Measurements from ENCODE around the gene RBMS3.

Gene RBMS3

DNA sequence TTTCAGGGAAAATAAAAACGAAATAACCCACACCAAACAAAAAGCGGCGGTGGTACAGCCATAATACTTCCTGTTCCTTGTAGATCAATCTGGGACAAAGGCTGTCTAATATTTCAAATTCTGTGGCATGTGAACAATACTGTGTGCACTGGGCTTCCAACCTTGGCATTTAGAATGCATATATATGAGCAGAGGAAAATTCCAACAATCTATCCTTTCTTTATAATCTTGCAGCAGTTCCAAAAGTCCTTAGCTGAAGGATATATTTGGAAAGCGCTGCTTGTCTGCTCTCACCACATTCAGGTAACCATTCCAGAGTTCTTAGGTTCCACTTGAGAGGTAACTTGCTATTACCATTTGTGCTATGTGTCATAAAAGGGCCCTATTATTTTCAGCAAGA is 231.8 kb downstream of the RBMS3 start:
- FAIRE-seq: no peak
- TF ChIP-seq, protein P1, sequence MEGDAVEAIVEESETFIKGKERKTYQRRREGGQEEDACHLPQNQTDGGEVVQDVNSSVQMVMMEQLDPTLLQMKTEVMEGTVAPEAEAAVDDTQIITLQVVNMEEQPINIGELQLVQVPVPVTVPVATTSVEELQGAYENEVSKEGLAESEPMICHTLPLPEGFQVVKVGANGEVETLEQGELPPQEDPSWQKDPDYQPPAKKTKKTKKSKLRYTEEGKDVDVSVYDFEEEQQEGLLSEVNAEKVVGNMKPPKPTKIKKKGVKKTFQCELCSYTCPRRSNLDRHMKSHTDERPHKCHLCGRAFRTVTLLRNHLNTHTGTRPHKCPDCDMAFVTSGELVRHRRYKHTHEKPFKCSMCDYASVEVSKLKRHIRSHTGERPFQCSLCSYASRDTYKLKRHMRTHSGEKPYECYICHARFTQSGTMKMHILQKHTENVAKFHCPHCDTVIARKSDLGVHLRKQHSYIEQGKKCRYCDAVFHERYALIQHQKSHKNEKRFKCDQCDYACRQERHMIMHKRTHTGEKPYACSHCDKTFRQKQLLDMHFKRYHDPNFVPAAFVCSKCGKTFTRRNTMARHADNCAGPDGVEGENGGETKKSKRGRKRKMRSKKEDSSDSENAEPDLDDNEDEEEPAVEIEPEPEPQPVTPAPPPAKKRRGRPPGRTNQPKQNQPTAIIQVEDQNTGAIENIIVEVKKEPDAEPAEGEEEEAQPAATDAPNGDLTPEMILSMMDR (IDR thresholded peaks at IDR 0.05; ENCODE audit: insufficient read depth, missing control alignments): no peak
- no peak for DNase-seq (ENCODE audit: insufficient read length, low spot score)

DNA sequence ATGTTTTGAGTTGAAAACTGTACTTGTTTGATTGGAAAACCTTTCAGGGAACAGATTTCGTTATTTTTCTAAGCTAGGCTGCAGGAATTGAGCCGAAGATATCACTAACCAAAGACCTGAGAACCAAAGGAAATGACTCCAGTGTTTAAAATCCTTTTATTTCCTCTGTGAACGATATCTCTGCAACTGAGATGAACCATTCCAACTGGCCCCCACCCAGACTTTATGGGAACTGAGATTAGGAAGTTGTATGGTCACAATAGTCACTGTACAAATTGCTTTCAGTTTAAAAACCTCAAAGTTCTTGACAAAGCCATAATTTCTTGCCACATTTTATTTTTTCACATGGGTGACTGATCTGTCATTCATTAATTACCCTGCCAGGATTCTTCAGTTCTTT is 232.4 kb downstream of the RBMS3 start:
- no peak for DNase-seq (ENCODE audit: insufficient read length, low spot score)
- FAIRE-seq: no peak
- TF ChIP-seq, protein P1 (IDR thresholded peaks at IDR 0.05; ENCODE audit: insufficient read depth, missing control alignments): no peak

DNA sequence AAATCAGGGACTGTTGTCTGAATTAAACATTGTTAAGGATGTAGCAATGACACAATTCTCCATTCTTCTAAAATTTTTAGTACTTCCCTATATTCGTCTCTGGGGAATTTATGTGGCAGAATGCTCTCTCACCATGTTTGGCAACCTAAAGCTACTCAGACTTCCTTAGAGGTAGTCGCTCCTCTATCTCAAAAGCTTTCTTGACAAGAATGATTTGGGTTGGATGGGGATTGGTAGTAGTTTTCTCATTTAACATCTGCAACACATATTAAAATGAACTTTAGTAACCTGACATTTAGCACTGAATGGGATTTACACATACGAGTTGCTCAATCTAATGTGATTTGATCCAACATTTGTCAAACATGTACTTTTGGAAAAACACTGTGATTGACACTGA is 233.3 kb downstream of the RBMS3 start:
- DNase-seq (ENCODE audit: insufficient read length, low spot score): no peak
- no peak for FAIRE-seq
- TF ChIP-seq, protein P1 (IDR thresholded peaks at IDR 0.05; ENCODE audit: insufficient read depth, missing control alignments): no peak

DNA sequence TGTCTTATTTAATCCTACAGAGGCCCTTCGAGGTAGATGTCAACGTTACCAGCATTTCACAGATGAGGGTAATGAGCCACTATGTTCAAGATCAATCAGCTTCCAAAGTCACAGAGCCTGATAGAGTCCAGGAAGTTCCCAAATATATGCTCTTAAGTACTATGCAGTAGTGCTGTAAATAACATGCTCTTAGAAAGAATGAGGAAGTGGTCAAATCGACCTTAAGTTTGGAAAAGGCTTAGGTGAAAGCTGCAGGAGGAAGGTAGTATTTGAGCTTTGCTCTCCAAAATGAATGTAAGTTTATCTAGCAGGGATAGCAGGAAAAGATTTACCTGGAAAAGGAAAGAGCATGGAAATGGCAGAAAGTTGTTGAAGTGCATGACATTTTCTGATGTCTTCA is 234.0 kb downstream of the RBMS3 start:
- no peak for DNase-seq (ENCODE audit: insufficient read length, low spot score)

DNA sequence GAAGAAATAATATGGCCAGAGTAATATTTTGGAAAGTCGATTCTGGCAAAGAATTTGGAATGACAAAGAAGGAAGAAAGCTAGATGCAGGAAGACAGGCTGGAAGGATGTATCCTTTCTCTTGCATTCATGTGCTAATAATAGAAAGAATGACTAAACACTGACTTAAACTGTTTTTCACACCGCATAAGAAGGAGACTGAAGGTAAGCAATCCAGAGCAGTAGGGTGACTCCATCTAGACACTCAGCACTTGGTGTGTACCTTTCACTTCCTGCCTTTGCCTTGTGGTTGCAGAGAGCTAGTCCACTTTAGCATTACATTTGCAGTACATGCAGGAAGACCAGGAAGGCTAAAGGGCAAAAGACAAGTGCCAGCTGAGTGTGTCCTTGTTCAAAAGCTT is 234.6 kb downstream of the RBMS3 start:
- DNase-seq (ENCODE audit: insufficient read length, low spot score) (no peak), FAIRE-seq (no peak)
- TF ChIP-seq, protein P1 (IDR thresholded peaks at IDR 0.05; ENCODE audit: insufficient read depth, missing control alignments): no peak

More for the DNA sequence above, 234.0 kb downstream of the RBMS3 start:
- no peak for FAIRE-seq
- TF ChIP-seq, protein P1 (IDR thresholded peaks at IDR 0.05; ENCODE audit: insufficient read depth, missing control alignments): no peak

DNA sequence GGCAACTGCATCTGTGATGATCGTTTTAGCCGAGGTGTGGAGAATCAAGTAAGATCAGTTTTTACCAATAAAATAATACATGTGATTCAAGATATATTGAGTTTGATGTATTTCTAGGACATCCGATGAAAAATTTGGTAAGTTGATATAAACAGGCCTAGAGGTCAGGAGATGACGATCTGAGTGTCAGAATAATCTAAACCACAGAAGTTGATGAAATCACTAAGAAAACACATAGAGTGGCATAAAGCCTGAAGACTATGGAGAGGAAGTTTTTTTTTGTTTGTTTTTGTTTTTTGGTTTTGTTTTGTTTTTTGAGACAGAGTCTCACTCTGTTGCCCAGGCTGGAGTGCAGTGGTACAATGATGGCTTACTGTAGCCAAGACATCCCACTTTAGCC is 235.3 kb downstream of the RBMS3 start:
- FAIRE-seq (no peak), DNase-seq (ENCODE audit: insufficient read length, low spot score) (no peak)
- TF ChIP-seq, protein P1 (IDR thresholded peaks at IDR 0.05; ENCODE audit: insufficient read depth, missing control alignments): no peak

DNA sequence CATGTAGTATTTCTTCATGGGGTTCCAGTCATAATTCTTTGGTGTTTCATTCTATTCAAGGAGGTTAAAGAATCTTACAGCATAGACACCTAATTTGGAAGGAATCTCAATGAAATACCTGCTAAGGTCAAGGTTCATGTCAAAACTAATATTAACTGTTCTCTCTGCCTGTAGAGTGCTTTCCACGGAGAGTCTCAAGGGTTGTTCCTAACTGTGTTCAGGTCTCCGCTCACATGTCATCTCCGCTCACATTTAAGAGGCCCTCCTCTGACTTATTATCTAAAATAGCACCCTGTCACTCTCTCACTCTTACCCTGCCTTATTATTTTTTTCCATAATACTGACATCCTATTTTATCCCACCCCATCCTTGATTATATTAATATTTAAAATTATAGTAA is 239.9 kb downstream of the RBMS3 start:
- DNase-seq (ENCODE audit: insufficient read length, low spot score) (no peak), FAIRE-seq (no peak)

More for the DNA sequence above, 239.9 kb downstream of the RBMS3 start:
- TF ChIP-seq, protein P1 (IDR thresholded peaks at IDR 0.05; ENCODE audit: insufficient read depth, missing control alignments): no peak
